NB4 (cell line): ENCODE data around the gene LDHAL6B.

ENCODE experiments used
- MYC ChIP-seq: IDR thresholded peaks from 2 replicates; pipeline ENCODE4 v1.6.1; 2011; ENCODE audit warnings: low read depth, low read length
- POLR2A ChIP-seq: IDR thresholded peaks from 2 replicates; pipeline ENCODE4 v1.6.1; 2011; ENCODE audit warnings: mild to moderate bottlenecking; ENCODE audit not compliant: insufficient read length; ENCODE audit errors: extremely low read depth
- TF ChIP-seq, protein P1 (sequence below): IDR thresholded peaks from one replicate; pipeline ENCODE4 v1.5.1; 2012; ENCODE audit warnings: low read depth, low read length

GRCh38 chr15:59249816-59250215 lies 43.2 kb downstream of the LDHAL6B start:
- TF ChIP-seq, protein P1, sequence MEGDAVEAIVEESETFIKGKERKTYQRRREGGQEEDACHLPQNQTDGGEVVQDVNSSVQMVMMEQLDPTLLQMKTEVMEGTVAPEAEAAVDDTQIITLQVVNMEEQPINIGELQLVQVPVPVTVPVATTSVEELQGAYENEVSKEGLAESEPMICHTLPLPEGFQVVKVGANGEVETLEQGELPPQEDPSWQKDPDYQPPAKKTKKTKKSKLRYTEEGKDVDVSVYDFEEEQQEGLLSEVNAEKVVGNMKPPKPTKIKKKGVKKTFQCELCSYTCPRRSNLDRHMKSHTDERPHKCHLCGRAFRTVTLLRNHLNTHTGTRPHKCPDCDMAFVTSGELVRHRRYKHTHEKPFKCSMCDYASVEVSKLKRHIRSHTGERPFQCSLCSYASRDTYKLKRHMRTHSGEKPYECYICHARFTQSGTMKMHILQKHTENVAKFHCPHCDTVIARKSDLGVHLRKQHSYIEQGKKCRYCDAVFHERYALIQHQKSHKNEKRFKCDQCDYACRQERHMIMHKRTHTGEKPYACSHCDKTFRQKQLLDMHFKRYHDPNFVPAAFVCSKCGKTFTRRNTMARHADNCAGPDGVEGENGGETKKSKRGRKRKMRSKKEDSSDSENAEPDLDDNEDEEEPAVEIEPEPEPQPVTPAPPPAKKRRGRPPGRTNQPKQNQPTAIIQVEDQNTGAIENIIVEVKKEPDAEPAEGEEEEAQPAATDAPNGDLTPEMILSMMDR = no peak
- TF ChIP-seq MYC (no peak), POLR2A (no peak)
